Small intestine (tissue), 7 donors: Measurements from ENCODE around the gene CEP192. TPM values are rescaled to one million over a fixed set of nuclear protein-coding genes. Genes with fewer than 3 reads are reported as not detected.

Experiments
- DNase-seq, 2 donors: peaks; one replicate each; pipeline versions ENCODE4 v3.0.0 to v3.0.0-alpha.2; 2013
- FAIRE-seq: peaks from 2 replicates; lab custom pipeline; 2012; peaks lifted over from hg19 to GRCh38; lab: Jason Lieb, UNC
- H3K27ac ChIP-seq, 3 donors: one replicate each; pipeline ENCODE4 v1.5.1; 2013; ENCODE audit warnings: low read length in 2 of 3, mild to moderate bottlenecking in 2 of 3, control low read depth in 1 of 3, inconsistent platforms in 1 of 3, low read depth in 1 of 3, moderate library complexity in 1 of 3
- H3K27me3 ChIP-seq, 3 donors: one replicate each; pipeline ENCODE4 v1.6.1; 2013; ENCODE audit warnings: low read length in 3 of 3, inconsistent platforms in 1 of 3; ENCODE audit not compliant: control insufficient read depth in 3 of 3, insufficient read depth in 3 of 3
- H3K36me3 ChIP-seq, 3 donors: one replicate each; pipeline ENCODE4 v1.6.1; 2013; ENCODE audit warnings: low read length in 3 of 3, inconsistent platforms in 1 of 3, low read depth in 1 of 3, mild to moderate bottlenecking in 1 of 3, moderate library complexity in 1 of 3; ENCODE audit not compliant: control insufficient read depth in 3 of 3, insufficient read depth in 2 of 3
- H3K4me1 ChIP-seq, 3 donors: one replicate each; pipeline ENCODE4 v1.6.1; 2013; ENCODE audit warnings: low read length in 2 of 3, inconsistent platforms in 1 of 3, low read depth in 1 of 3, mild to moderate bottlenecking in 1 of 3, moderate library complexity in 1 of 3; ENCODE audit not compliant: control insufficient read depth in 3 of 3, insufficient read depth in 2 of 3
- H3K4me3 ChIP-seq, 3 donors: one replicate each; pipeline ENCODE4 v1.5.1; 2013; ENCODE audit warnings: low read length in 3 of 3, control low read depth in 1 of 3, inconsistent platforms in 1 of 3, low read depth in 1 of 3, mild to moderate bottlenecking in 1 of 3, moderate library complexity in 1 of 3
- H3K9me3 ChIP-seq, 2 donors: one replicate each; pipeline ENCODE4 v1.6.1; 2013; ENCODE audit warnings: low read depth in 1 of 2, low read length in 1 of 2; ENCODE audit not compliant: control insufficient read depth in 2 of 2, insufficient read depth in 1 of 2
- WGBS, 3 donors: extraction: QIAGEN DNeasy Blood & Tissue Kit; methylation state at CpG; one replicate each; pipeline ENCODE4 v1.1.7; 2013; 5-methylcytosine and 5-hydroxymethylcytosine counted together
- polyA plus RNA-seq, 4 donors: library from polyadenylated mRNA; stranded (reverse) in 3 of 4; unstranded in 1 of 4; fragments of 200-250 nt in 3 of 4; fragments of 120-200 nt in 1 of 4; gene quantifications; one replicate each; pipeline versions ENCODE4 v1.2.1 to v1.2.3, GENCODE V29; 2013
- donor health status: healthy with polysubstance abuse.
- donor health status: control.
- donor health status: control.
- donor health status: Bipolar disorder and iron deficiency.
- donor health status: healthy.

Gene CEP192
- polyA plus RNA-seq, 4 donors, result 9.6 to 29.3 (median 12.4) TPM

- no peak for DNase-seq
- Histone ChIP-seq H3K27ac (no peak overlapping the region), H3K9me3 (no peaks in the 10 kb centered on the region), H3K4me3 (no peak overlapping the region), H3K27me3 (no peaks in the 10 kb centered on the region), H3K36me3 (peaks cover 3 to 29% (median 7%) of the 10 kb centered on the region in 3 donors), H3K4me1 (peaks cover 0 to 4% (median 0%) of the 10 kb centered on the region in 3 donors)
- FAIRE-seq, result no peak
- WGBS, 3 donors, result 13 to 69% (median 40%) methylated on average over 2 of the region's 2 CpGs
Measured at GRCh38 chr18:12960395-12960794, 30.8 kb upstream of the CEP192 start.

GRCh38 chr18:12960853-12961397 is 30.2 kb upstream of the CEP192 start:
- Histone ChIP-seq H3K36me3 (peaks cover 3 to 29% (median 6%) of the 10 kb centered on the region in 3 donors), H3K27me3 (no peaks in the 10 kb centered on the region), H3K27ac (no peak overlapping the region), H3K9me3 (no peaks in the 10 kb centered on the region), H3K4me1 (peaks cover 0 to 4% (median 0%) of the 10 kb centered on the region in 3 donors), H3K4me3 (no peak overlapping the region)
- peak in 1 of 2 donors; percentile 38 for DNase-seq
- no peak for FAIRE-seq
- 26 to 57% (median 50%) methylated on average over 6 of the region's 6 CpGs for WGBS, 3 donors

GRCh38 chr18:12963069-12963468 is 28.1 kb upstream of the CEP192 start:
- no peaks in the 10 kb centered on the region for H3K27me3 ChIP-seq

GRCh38 chr18:12968115-12968514 is 23.0 kb upstream of the CEP192 start:
- H3K4me1 ChIP-seq, result no peaks in the 10 kb centered on the region

More at GRCh38 chr18:12963069-12963468, 28.1 kb upstream of the CEP192 start:
- 100% methylated on average over 1 of the region's 1 CpG for WGBS, 3 donors
- DNase-seq, result no peak
- Histone ChIP-seq H3K9me3 (no peaks in the 10 kb centered on the region), H3K36me3 (peaks cover 2 to 27% (median 6%) of the 10 kb centered on the region in 3 donors), H3K27ac (no peak overlapping the region), H3K4me3 (no peak overlapping the region), H3K4me1 (peaks cover 0 to 4% (median 0%) of the 10 kb centered on the region in 3 donors)
- no peak for FAIRE-seq

GRCh38 chr18:12968619-12969018 is 22.5 kb upstream of the CEP192 start:
- no peak overlapping the region for H3K27ac ChIP-seq
- H3K36me3 ChIP-seq, result peaks cover 8 to 33% (median 9%) of the 10 kb centered on the region in 3 donors
- 92 to 98% (median 95%) methylated on average over 6 of the region's 6 CpGs for WGBS, 3 donors
- no peaks in the 10 kb centered on the region for H3K4me1 ChIP-seq
- H3K27me3 ChIP-seq, result no peaks in the 10 kb centered on the region
- FAIRE-seq (no peak), DNase-seq (no peak)
- H3K9me3 ChIP-seq, result no peaks in the 10 kb centered on the region
- H3K4me3 ChIP-seq, result no peak overlapping the region

More at GRCh38 chr18:12968115-12968514, 23.0 kb upstream of the CEP192 start:
- Histone ChIP-seq H3K4me3 (no peak overlapping the region), H3K9me3 (no peaks in the 10 kb centered on the region), H3K36me3 (peaks cover 9 to 34% (median 14%) of the 10 kb centered on the region in 3 donors), H3K27me3 (no peaks in the 10 kb centered on the region), H3K27ac (no peak overlapping the region)
- WGBS, 3 donors, result 91 to 97% (median 92%) methylated on average over 4 of the region's 4 CpGs
- DNase-seq (no peak), FAIRE-seq (no peak)

- H3K9me3 ChIP-seq, result no peaks in the 10 kb centered on the region
- H3K36me3 ChIP-seq, result peaks cover 8 to 46% (median 19%) of the 10 kb centered on the region in 3 donors
- no peaks in the 10 kb centered on the region for H3K27me3 ChIP-seq
- H3K4me1 ChIP-seq, result no peaks in the 10 kb centered on the region
- DNase-seq (no peak), FAIRE-seq (no peak)
- H3K27ac ChIP-seq, result no peak overlapping the region
- 84 to 95% (median 93%) methylated on average over 4 of the region's 4 CpGs for WGBS, 3 donors
- no peak overlapping the region for H3K4me3 ChIP-seq
Measured at GRCh38 chr18:12973562-12974213, 17.5 kb upstream of the CEP192 start.

GRCh38 chr18:12975488-12975887 is 15.7 kb upstream of the CEP192 start:
- no peaks in the 10 kb centered on the region for H3K27me3 ChIP-seq
- no peaks in the 10 kb centered on the region for H3K9me3 ChIP-seq
- DNase-seq (no peak), FAIRE-seq (no peak)
- 95 to 97% (median 96%) methylated on average over 6 of the region's 6 CpGs for WGBS, 3 donors
- no peak overlapping the region for H3K27ac ChIP-seq
- H3K36me3 ChIP-seq, result peaks cover 8 to 39% (median 19%) of the 10 kb centered on the region in 3 donors
- no peaks in the 10 kb centered on the region for H3K4me1 ChIP-seq
- no peak overlapping the region for H3K4me3 ChIP-seq

- WGBS, 3 donors, result 85 to 90% (median 90%) methylated on average over 12 of the region's 12 CpGs
- no peaks in the 10 kb centered on the region for H3K4me1 ChIP-seq
- H3K9me3 ChIP-seq, result no peaks in the 10 kb centered on the region
- peaks cover 8 to 37% (median 19%) of the 10 kb centered on the region in 3 donors for H3K36me3 ChIP-seq
- FAIRE-seq (no peak), DNase-seq (no peak)
- H3K27me3 ChIP-seq, result no peaks in the 10 kb centered on the region
- H3K27ac ChIP-seq, result no peak overlapping the region
- H3K4me3 ChIP-seq, result no peak overlapping the region
Measured at GRCh38 chr18:12976305-12976704, 14.9 kb upstream of the CEP192 start.
